T-helper 1 cell treated with Interleukin-12 subunit alpha and Interleukin-12 subunit beta and Interleukin-4 antibody, amounts not matched to agents 30 μg/mL and 1 μg/mL, for 36 hours (primary cell): ENCODE measurements around the gene NEGR1.

ENCODE experiments used
- H3K27ac Mint-ChIP-seq: one replicate; pipeline ENCODE4 v1.8.0; 2021; ENCODE audit warnings: mild to moderate bottlenecking, mixed read lengths
- H3K27me3 Mint-ChIP-seq: one replicate; pipeline ENCODE4 v1.8.0; 2021; ENCODE audit warnings: low read depth, mixed read lengths
- H3K36me3 Mint-ChIP-seq: one replicate; pipeline ENCODE4 v1.8.0; 2021; ENCODE audit warnings: low read depth, mixed read lengths
- H3K4me1 Mint-ChIP-seq: one replicate; pipeline ENCODE4 v1.8.0; 2021; ENCODE audit warnings: low read depth, mixed read lengths
- H3K4me3 Mint-ChIP-seq: one replicate; pipeline ENCODE4 v1.8.0; 2021; ENCODE audit warnings: mild to moderate bottlenecking, moderate library complexity, mixed read lengths
- H3K9me3 Mint-ChIP-seq: one replicate; pipeline ENCODE4 v1.8.0; 2021; ENCODE audit warnings: mixed read lengths

NEGR1 gene

DNA sequence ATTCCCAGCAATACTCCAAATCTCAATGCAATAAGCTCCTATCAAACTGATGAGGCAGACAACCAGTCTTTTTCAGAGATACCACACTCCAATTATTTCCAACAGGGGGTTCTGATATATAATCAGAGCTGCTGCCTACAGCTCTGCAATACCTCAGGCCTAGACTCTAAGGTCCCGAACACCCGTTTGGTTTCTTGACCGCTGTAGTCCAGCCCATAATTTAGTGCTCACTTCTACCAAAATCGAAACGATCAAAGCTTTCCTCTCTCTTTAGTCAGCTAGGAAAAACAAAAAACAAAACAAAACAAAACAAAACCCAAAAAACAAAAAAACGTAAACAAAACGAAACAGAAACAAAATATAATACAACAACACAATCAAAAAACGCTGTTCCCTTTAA, 453.0 kb downstream of the NEGR1 start:
- H3K9me3 Mint-ChIP-seq = no peaks in the 10 kb centered on the region
- H3K4me3 Mint-ChIP-seq = no peak overlapping the region
- H3K36me3 Mint-ChIP-seq = no peaks in the 10 kb centered on the region
- H3K4me1 Mint-ChIP-seq = no peaks in the 10 kb centered on the region
- no peaks in the 10 kb centered on the region for H3K27me3 Mint-ChIP-seq
- H3K27ac Mint-ChIP-seq = no peak overlapping the region

- no peaks in the 10 kb centered on the region for H3K27me3 Mint-ChIP-seq
- no peaks in the 10 kb centered on the region for H3K36me3 Mint-ChIP-seq
- H3K9me3 Mint-ChIP-seq = no peaks in the 10 kb centered on the region
- no peak overlapping the region for H3K27ac Mint-ChIP-seq
- H3K4me1 Mint-ChIP-seq = no peaks in the 10 kb centered on the region
- H3K4me3 Mint-ChIP-seq = no peak overlapping the region
Measured at GRCh38 chr1:71828431-71829012, 453.8 kb downstream of the NEGR1 start.

- H3K9me3 Mint-ChIP-seq = no peaks in the 10 kb centered on the region
- H3K27ac Mint-ChIP-seq = no peak overlapping the region
- no peak overlapping the region for H3K4me3 Mint-ChIP-seq
- no peaks in the 10 kb centered on the region for H3K27me3 Mint-ChIP-seq
- H3K36me3 Mint-ChIP-seq = no peaks in the 10 kb centered on the region
- no peaks in the 10 kb centered on the region for H3K4me1 Mint-ChIP-seq
Measured at GRCh38 chr1:71823708-71824305, 458.5 kb downstream of the NEGR1 start.

DNA sequence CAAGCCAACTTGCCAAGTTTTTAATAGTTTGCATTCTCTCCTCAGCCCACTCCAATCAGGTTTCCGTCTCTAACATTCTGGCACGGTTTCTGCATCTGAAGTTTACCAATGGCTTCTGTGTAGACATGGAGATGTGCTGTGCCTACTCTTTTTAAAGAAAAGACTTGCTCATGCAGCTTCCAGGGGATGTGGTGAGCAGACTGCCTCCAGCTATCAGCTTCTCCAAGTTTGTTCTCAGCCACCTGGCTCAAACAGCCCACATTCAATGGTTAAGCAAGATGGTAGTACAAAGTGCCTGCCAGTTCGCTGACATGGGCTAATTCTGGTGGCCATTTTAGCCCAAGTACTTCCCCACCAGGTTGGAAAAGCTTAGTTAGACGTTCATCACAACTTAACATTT, 465.3 kb downstream of the NEGR1 start:
- Mint-ChIP-seq H3K27ac (no peak overlapping the region), H3K9me3 (no peaks in the 10 kb centered on the region), H3K4me1 (no peaks in the 10 kb centered on the region), H3K27me3 (no peaks in the 10 kb centered on the region), H3K36me3 (no peaks in the 10 kb centered on the region), H3K4me3 (no peak overlapping the region)

GRCh38 chr1:71809085-71809484, 473.3 kb downstream of the NEGR1 start:
- Mint-ChIP-seq H3K4me3 (no peak overlapping the region), H3K27me3 (no peaks in the 10 kb centered on the region), H3K4me1 (no peaks in the 10 kb centered on the region), H3K27ac (no peak overlapping the region), H3K36me3 (no peaks in the 10 kb centered on the region), H3K9me3 (no peaks in the 10 kb centered on the region)

DNA sequence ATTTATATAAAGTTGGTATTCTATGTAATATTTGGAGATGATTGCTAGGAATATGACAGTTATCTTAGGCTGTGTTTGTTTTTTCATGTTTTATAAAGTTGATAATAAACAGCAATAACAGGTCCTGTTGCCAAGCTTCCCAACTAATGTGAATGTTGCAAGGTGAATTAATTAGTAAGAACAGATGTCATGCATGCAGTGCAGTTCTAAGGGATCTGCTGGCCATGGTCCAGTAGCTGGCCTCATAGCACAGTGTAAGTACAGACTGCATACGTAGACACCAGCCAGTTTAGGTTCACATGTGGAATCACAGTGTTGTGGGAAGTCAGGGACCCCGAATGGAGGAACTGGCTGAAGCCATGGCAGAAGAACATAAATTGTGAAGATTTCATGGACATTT, 478.2 kb downstream of the NEGR1 start:
- no peaks in the 10 kb centered on the region for H3K36me3 Mint-ChIP-seq
- H3K4me1 Mint-ChIP-seq = no peaks in the 10 kb centered on the region
- no peak overlapping the region for H3K4me3 Mint-ChIP-seq
- no peaks in the 10 kb centered on the region for H3K27me3 Mint-ChIP-seq
- H3K9me3 Mint-ChIP-seq = no peaks in the 10 kb centered on the region
- no peak overlapping the region for H3K27ac Mint-ChIP-seq

- Mint-ChIP-seq H3K27me3 (no peaks in the 10 kb centered on the region), H3K4me1 (no peaks in the 10 kb centered on the region), H3K36me3 (no peaks in the 10 kb centered on the region), H3K9me3 (no peaks in the 10 kb centered on the region), H3K27ac (no peak overlapping the region), H3K4me3 (no peak overlapping the region)
Measured at GRCh38 chr1:71796006-71796405, 486.3 kb downstream of the NEGR1 start.

GRCh38 chr1:71792264-71792663, 490.1 kb downstream of the NEGR1 start:
- no peak overlapping the region for H3K27ac Mint-ChIP-seq
- H3K4me1 Mint-ChIP-seq = no peaks in the 10 kb centered on the region
- no peaks in the 10 kb centered on the region for H3K36me3 Mint-ChIP-seq
- no peak overlapping the region for H3K4me3 Mint-ChIP-seq
- H3K9me3 Mint-ChIP-seq = no peaks in the 10 kb centered on the region
- no peaks in the 10 kb centered on the region for H3K27me3 Mint-ChIP-seq

GRCh38 chr1:71788113-71788512, 494.2 kb downstream of the NEGR1 start:
- Mint-ChIP-seq H3K4me3 (no peak overlapping the region), H3K4me1 (no peaks in the 10 kb centered on the region), H3K36me3 (no peaks in the 10 kb centered on the region), H3K9me3 (no peaks in the 10 kb centered on the region), H3K27me3 (no peaks in the 10 kb centered on the region), H3K27ac (no peak overlapping the region)

DNA sequence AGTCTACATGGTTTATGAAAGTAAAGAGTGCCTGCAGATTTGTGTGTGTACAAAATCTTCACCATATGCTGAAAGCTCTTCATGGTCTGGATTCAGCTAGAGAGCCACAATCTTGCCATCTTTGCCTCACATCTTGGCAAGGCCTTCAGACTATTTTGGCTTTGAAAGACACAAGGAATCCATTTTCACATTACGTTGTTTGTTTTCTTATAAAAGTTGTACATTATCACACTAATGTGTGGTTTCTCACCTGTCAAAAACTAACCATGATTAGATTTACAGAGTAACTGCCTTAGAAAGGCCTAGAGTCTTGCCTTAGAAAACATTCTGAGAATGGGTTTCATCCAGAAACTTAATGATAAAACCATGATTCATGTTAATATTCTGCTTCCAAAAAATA, 494.6 kb downstream of the NEGR1 start:
- Mint-ChIP-seq H3K9me3 (no peaks in the 10 kb centered on the region), H3K36me3 (no peaks in the 10 kb centered on the region), H3K27me3 (no peaks in the 10 kb centered on the region), H3K27ac (no peak overlapping the region), H3K4me3 (no peak overlapping the region), H3K4me1 (no peaks in the 10 kb centered on the region)

DNA sequence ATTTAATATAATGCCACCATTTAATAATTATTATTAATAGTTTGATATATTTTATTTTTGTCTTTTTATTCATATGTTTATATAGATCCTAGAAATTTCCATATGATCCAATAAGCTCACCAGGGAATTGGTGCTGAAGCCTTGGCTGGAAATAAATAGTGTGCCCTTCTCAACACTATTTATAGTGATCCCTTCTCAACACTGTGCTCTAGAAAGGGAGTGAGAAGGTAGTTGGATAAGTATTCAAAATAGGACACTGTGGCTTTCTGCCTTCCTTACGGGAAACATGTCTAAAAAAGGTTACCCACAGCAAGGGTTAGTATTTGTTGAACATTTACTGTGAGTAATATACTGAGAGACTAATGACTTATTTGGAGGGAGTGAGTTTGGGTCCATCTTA, 496.1 kb downstream of the NEGR1 start:
- Mint-ChIP-seq H3K4me3 (no peak overlapping the region), H3K27me3 (no peaks in the 10 kb centered on the region), H3K9me3 (no peaks in the 10 kb centered on the region), H3K4me1 (no peaks in the 10 kb centered on the region), H3K27ac (no peak overlapping the region), H3K36me3 (no peaks in the 10 kb centered on the region)

DNA sequence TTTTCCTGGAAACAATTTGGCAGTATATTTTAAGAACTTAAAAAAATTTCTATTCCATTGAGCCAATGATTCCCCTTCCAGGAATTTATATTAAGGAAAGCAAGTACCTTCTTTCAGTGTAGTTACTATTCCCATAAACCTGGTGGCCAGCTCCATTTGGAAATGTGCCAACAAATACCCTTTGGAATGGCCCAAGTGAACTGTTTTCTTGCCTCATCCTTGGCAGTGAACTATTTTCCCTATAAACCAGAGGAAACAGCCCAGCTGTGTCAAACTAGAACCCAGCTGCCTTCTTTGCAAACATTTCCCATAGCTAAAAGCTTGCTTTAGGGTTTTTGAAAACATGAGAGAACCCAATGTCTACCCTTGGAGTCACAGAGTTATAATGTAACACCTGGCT, 496.9 kb downstream of the NEGR1 start:
- Mint-ChIP-seq H3K4me3 (no peak overlapping the region), H3K9me3 (no peaks in the 10 kb centered on the region), H3K27ac (no peak overlapping the region), H3K27me3 (no peaks in the 10 kb centered on the region), H3K4me1 (no peaks in the 10 kb centered on the region), H3K36me3 (no peaks in the 10 kb centered on the region)

DNA sequence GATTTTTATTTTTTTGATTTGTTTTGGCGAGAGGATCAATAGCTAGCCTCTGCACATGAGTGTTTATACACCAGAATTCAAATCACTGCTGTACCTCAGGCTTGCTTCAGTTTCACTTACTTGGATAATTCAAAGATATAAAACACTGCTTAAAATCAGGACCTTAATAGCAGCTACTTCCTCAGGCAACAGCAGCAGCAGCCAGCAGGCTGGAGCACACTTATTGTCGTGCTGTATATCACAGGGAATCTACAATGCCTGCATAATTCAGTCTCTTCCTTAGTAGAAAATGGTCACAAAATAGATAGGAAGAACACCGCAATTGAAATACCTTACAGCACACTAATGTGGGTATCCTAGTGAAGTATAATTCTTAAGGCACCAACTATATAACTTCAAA, 497.3 kb downstream of the NEGR1 start:
- H3K27ac Mint-ChIP-seq = no peak overlapping the region
- H3K9me3 Mint-ChIP-seq = no peaks in the 10 kb centered on the region
- no peaks in the 10 kb centered on the region for H3K27me3 Mint-ChIP-seq
- H3K4me1 Mint-ChIP-seq = no peaks in the 10 kb centered on the region
- H3K4me3 Mint-ChIP-seq = no peak overlapping the region
- H3K36me3 Mint-ChIP-seq = no peaks in the 10 kb centered on the region

DNA sequence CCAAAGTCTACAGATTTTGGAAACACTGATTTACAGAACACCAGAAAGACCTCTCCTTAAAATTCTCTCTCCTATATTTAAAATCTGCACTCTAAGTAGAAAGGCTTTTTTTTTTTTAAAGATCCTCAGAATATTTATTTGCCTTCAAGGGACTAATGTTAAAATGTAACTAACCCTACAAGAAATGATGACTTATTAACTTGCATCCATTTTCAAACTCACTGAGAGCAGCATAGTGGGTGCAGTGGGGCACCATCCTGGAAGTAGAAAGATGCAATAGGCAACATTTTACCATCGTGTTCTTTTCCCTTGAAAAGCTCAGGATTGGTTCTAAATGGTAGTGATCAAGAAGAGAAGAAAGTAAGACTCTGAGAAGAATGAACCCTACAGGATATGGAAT, 498.1 kb downstream of the NEGR1 start:
- Mint-ChIP-seq H3K9me3 (no peaks in the 10 kb centered on the region), H3K27ac (no peak overlapping the region), H3K36me3 (no peaks in the 10 kb centered on the region), H3K4me3 (no peak overlapping the region), H3K27me3 (no peaks in the 10 kb centered on the region), H3K4me1 (no peaks in the 10 kb centered on the region)

- H3K9me3 Mint-ChIP-seq = no peaks in the 10 kb centered on the region
- no peaks in the 10 kb centered on the region for H3K36me3 Mint-ChIP-seq
- no peak overlapping the region for H3K27ac Mint-ChIP-seq
- H3K4me1 Mint-ChIP-seq = no peaks in the 10 kb centered on the region
- no peak overlapping the region for H3K4me3 Mint-ChIP-seq
- H3K27me3 Mint-ChIP-seq = no peaks in the 10 kb centered on the region
Measured at GRCh38 chr1:71783071-71783470, 499.3 kb downstream of the NEGR1 start.

DNA sequence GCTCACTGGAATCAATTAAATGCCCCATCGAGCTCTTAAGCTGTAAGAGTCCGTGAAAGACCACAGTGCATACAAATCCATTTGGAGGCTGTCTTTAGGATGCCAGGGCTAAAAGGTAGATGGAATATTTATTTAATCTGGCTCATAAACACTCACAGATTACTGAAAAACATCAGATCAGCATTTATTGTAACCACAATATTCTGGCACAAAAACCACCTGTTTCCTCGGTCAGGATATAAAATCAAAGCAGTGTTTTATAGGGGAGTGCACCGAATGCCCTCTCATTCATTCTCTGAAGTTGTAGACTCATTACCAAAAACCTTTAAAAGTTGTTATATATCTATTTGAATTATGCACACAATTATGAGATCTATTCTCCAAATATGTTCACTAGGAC, 500.9 kb downstream of the NEGR1 start:
- no peaks in the 10 kb centered on the region for H3K27me3 Mint-ChIP-seq
- H3K4me1 Mint-ChIP-seq = no peaks in the 10 kb centered on the region
- no peaks in the 10 kb centered on the region for H3K9me3 Mint-ChIP-seq
- no peak overlapping the region for H3K27ac Mint-ChIP-seq
- H3K4me3 Mint-ChIP-seq = no peak overlapping the region
- H3K36me3 Mint-ChIP-seq = no peaks in the 10 kb centered on the region
